Activated CD8-positive, alpha-beta T cell treated with anti-CD3 and anti-CD28 coated beads, Interleukin-2, amount 10 ng/mL, durations not matched to agents 7 days and 5 days (primary cell): ENCODE measurements around the gene NTN5. TPM values are rescaled to one million over a fixed set of nuclear protein-coding genes. Genes with fewer than 3 reads are reported as not detected.

Source experiments
- total RNA-seq, 2 experiments: library from RNA; stranded (reverse); gene quantifications; one replicate each; pipeline ENCODE4 v1.2.3, GENCODE V29; 2021

The NTN5 gene
- total RNA-seq, 2 experiments from 2014 or later = 0.55 to 0.78 TPM

Other genes with a start within 250 kb of the NTN5 start
- 10 to 100 TPM; 46.4 to 50.4 TPM for gene GRWD1, start 227.0 kb downstream of the NTN5 start, total RNA-seq
- gene KCNJ14, start 217.4 kb downstream of the NTN5 start, total RNA-seq = 1 to 10 TPM; 1.4 to 1.5 TPM
- gene CYTH2, start 203.6 kb downstream of the NTN5 start, total RNA-seq = 10 to 100 TPM; 48.3 to 50.3 TPM
- gene LMTK3, start 161.2 kb downstream of the NTN5 start, total RNA-seq = 1 to 10 TPM; 2.8 to 3.7 TPM
- not detected for gene SULT2B1, start 120.8 kb downstream of the NTN5 start, total RNA-seq
- gene SPACA4, start 66.3 kb downstream of the NTN5 start, total RNA-seq = not detected
- gene FAM83E, start 57.9 kb downstream of the NTN5 start, total RNA-seq = 1 to 10 TPM; 1.7 to 2.3 TPM
- gene RPL18, start 53.8 kb downstream of the NTN5 start, total RNA-seq = 1,000 to 10,000 TPM; 1,371 to 1,433 TPM
- gene SPHK2, start 53.5 kb downstream of the NTN5 start, total RNA-seq = 10 to 100 TPM; 33.0 to 33.1 TPM
- gene DBP, start 35.6 kb downstream of the NTN5 start, total RNA-seq = 10 to 100 TPM; 17.3 to 18.3 TPM
- gene CA11, start 26.8 kb downstream of the NTN5 start, total RNA-seq = 1 to 10 TPM; 5.2 to 6.3 TPM
- gene FUT2, start 23.0 kb upstream of the NTN5 start, total RNA-seq = not detected
- gene MAMSTR, start 46.7 kb upstream of the NTN5 start, total RNA-seq = 1 to 10 TPM in 1 of 2 experiments, under 1 TPM in 1; 0.79 to 1.3 TPM
- under 1 TPM; 0.26 to 0.42 TPM for gene RASIP1, start 67.6 kb upstream of the NTN5 start, total RNA-seq
- not detected for gene IZUMO1, start 73.9 kb upstream of the NTN5 start, total RNA-seq
- under 1 TPM; 0.16 to 0.26 TPM for gene FUT1, start 79.6 kb upstream of the NTN5 start, total RNA-seq
- not detected for gene FGF21, start 82.5 kb upstream of the NTN5 start, total RNA-seq
- 10 to 100 TPM; 47.2 to 48.6 TPM for gene BCAT2, start 138.0 kb upstream of the NTN5 start, total RNA-seq
- gene HSD17B14, start 163.5 kb upstream of the NTN5 start, total RNA-seq = 1 to 10 TPM in 1 of 2 experiments, under 1 TPM in 1; 0.89 to 1.1 TPM
- 1 to 10 TPM; 4.4 to 4.6 TPM for gene PLEKHA4, start 195.6 kb upstream of the NTN5 start, total RNA-seq
- 100 to 1,000 TPM; 104 to 124 TPM for gene PPP1R15A, start 199.4 kb upstream of the NTN5 start, total RNA-seq
- not detected for gene TULP2, start 225.7 kb upstream of the NTN5 start, total RNA-seq
- 100 to 1,000 TPM; 229 to 236 TPM for gene NUCB1, start 227.3 kb upstream of the NTN5 start, total RNA-seq